Cardiac muscle cell (in vitro differentiated cells and primary cell): Measurements from ENCODE around the gene CRACR2A. TPM values are rescaled to one million over a fixed set of nuclear protein-coding genes. Genes with fewer than 3 reads are reported as not detected.

Source experiments
- DNase-seq, 2 donors: peaks; one replicate each; pipeline versions ENCODE4 v3.0.0 to v3.0.0-alpha.2; 2010 to 2017; ENCODE audit warnings: low read depth in 1 of 2, low spot score in 1 of 2
- H3K27ac ChIP-seq: fragments of 200-600 bp; sonication (generic); 2 replicates; pipeline ENCODE4 v1.5.1; 2016
- H3K27me3 ChIP-seq: fragments of 200-600 bp; sonication (generic); 2 replicates; pipeline ENCODE4 v1.6.0; 2016; ENCODE audit warnings: control low read depth
- H3K36me3 ChIP-seq: fragments of 200-600 bp; sonication (generic); 2 replicates; pipeline ENCODE4 v1.5.1; 2016; ENCODE audit warnings: control low read depth
- H3K4me1 ChIP-seq: fragments of 200-600 bp; sonication (generic); 2 replicates; pipeline ENCODE4 v1.8.1; 2017; ENCODE audit warnings: low read depth, mild to moderate bottlenecking, mixed run types
- H3K4me3 ChIP-seq: fragments of 200-600 bp; sonication (generic); 2 replicates; pipeline ENCODE4 v1.5.1; 2016; ENCODE audit warnings: mild to moderate bottlenecking
- H3K9me3 ChIP-seq: fragments of 200-600 bp; sonication (generic); 2 replicates; pipeline ENCODE4 v1.5.1; 2017; ENCODE audit warnings: low read depth, mild to moderate bottlenecking, control low read depth
- CTCF ChIP-seq: IDR thresholded peaks from 2 replicates; pipeline ENCODE4 v1.5.1; 2012; ENCODE audit warnings: low read depth, mild to moderate bottlenecking, low read length
- polyA plus RNA-seq: library from polyadenylated mRNA; unstranded; fragments of >200 nt; fragmentation: Nextera tagmentation; extraction: Ambion mirVana; gene quantifications from 2 replicates; pipeline ENCODE4 v1.2.1, GENCODE V29; 2016
- total RNA-seq: library from RNA; depleted of rRNA; stranded (reverse); fragments of >200 nt; gene quantifications from 2 replicates; pipeline ENCODE4 v1.2.3, GENCODE V29; 2016

Gene CRACR2A
- total and polyA plus RNA-seq, 2 experiments from 2014 or later = 1.3 TPM; not detected in 1

DNA sequence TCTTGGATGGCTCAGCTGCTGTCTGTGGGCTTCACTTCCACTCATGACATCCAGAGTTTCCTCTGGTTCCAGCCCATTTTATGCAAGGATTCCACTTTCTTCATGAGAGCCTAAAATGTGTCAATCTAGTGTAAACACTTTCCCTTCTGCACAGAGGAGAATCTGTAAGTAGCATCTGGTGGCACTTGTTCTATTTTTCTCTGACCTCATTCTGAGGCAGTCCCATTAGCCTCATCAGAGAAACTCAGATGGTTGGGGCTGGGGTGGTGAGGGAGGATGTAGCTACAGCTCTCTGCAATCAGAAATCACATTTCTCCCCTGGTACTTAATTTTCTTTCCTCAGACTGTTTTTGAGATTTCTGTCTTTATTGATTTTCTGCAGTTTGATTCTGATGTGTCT is 180.3 kb downstream of the CRACR2A start:
- no peak overlapping the region for H3K4me3 ChIP-seq
- H3K27ac ChIP-seq = no peak overlapping the region
- TF ChIP-seq CTCF = no peak
- DNase-seq = no peak
- peaks cover 4% of the 10 kb centered on the region for H3K27me3 ChIP-seq
- H3K9me3 ChIP-seq = no peaks in the 10 kb centered on the region
- H3K4me1 ChIP-seq = no peaks in the 10 kb centered on the region
- no peaks in the 10 kb centered on the region for H3K36me3 ChIP-seq

GRCh38 chr12:3571724-3572123 is 181.2 kb downstream of the CRACR2A start:
- Histone ChIP-seq H3K27ac (no peak overlapping the region), H3K9me3 (no peaks in the 10 kb centered on the region), H3K4me1 (no peaks in the 10 kb centered on the region), H3K36me3 (no peaks in the 10 kb centered on the region), H3K27me3 (peaks cover 4% of the 10 kb centered on the region), H3K4me3 (no peak overlapping the region)
- no peak for TF ChIP-seq CTCF
- DNase-seq = no peak

DNA sequence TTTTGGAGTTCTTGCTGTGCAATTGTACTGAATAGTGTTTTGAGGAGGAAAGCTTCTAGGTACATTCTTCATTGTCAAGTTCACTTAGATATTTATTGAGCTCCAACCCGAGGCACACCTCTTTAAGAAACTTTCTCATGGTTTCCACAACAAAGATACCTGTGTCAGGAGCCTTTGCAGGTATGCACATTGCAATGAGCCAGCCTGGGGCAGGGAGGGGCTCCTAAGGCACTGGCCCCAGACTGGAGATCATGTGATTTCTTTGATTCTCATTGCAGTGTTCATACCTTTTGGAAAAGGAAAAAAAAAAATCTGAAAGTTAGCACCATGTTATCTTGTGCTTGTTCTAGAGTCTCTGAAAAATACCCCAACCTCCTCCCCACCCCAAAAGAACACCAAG is 181.6 kb downstream of the CRACR2A start:
- Histone ChIP-seq H3K4me1 (no peaks in the 10 kb centered on the region), H3K27ac (no peak overlapping the region), H3K27me3 (peaks cover 4% of the 10 kb centered on the region), H3K36me3 (no peaks in the 10 kb centered on the region), H3K9me3 (no peaks in the 10 kb centered on the region), H3K4me3 (no peak overlapping the region)
- no peak for TF ChIP-seq CTCF
- DNase-seq = no peak

GRCh38 chr12:3568695-3569094 is 184.2 kb downstream of the CRACR2A start:
- DNase-seq = no peak
- Histone ChIP-seq H3K9me3 (no peaks in the 10 kb centered on the region), H3K36me3 (no peaks in the 10 kb centered on the region), H3K27me3 (peaks cover 4% of the 10 kb centered on the region), H3K4me1 (no peaks in the 10 kb centered on the region), H3K4me3 (no peak overlapping the region), H3K27ac (no peak overlapping the region)
- TF ChIP-seq CTCF = no peak

DNA sequence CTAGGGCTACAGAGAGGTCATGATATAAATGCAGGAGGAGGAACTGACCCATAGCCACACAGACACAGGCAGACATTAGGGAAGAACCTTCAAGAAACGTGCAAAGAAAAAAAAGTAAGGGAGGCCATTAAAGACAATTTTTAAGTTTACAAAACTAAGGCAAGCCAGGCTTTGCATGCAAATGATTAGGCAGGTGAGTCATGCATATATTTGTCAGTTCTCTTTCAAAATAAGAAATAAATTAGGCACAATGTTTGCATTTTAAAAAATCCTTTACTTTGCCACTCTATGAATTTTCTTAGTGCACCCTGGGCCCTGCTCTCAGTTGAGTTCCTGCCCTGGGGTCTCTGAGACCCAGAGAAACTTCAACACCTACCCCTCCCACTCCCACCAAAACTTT is 186.9 kb downstream of the CRACR2A start:
- no peak for TF ChIP-seq CTCF
- no peaks in the 10 kb centered on the region for H3K4me1 ChIP-seq

More for the DNA sequence above, 186.9 kb downstream of the CRACR2A start:
- Histone ChIP-seq H3K9me3 (no peaks in the 10 kb centered on the region), H3K27me3 (no peaks in the 10 kb centered on the region), H3K4me3 (no peak overlapping the region), H3K36me3 (no peaks in the 10 kb centered on the region), H3K27ac (no peak overlapping the region)
- DNase-seq = no peak

Other genes starting within 250 kb of the CRACR2A start
- gene PARP11, start 120.3 kb upstream of the CRACR2A start, total RNA-seq = 3.0 and 5.7 TPM in 2 replicates
- gene PARP11, start 120.3 kb upstream of the CRACR2A start, polyA plus RNA-seq = 2.5 and 3.0 TPM in 2 replicates